Measurements from ENCODE around the gene HGF. TPM values are rescaled to one million over a fixed set of nuclear protein-coding genes. Genes with fewer than 3 reads are reported as not detected.

HGF gene
- total RNA-seq, 1 donor from 2014 or later, result 0.22 TPM

- no peaks in the 10 kb centered on the region for H3K27me3 Mint-ChIP-seq (ENCODE audit: insufficient read depth, low read depth)
- H3K27ac Mint-ChIP-seq, result no peak overlapping the region
- no peak overlapping the region for H3K27ac ChIP-seq
- no peak overlapping the region for H3K4me2 ChIP-seq
- H3K4me3 Mint-ChIP-seq, result no peak overlapping the region
- H4K20me1 ChIP-seq (ENCODE audit: low read depth), result no peaks in the 10 kb centered on the region
- no peaks in the 10 kb centered on the region for H3K79me2 ChIP-seq (ENCODE audit: low read depth)
- peaks cover 10% of the 10 kb centered on the region for H3K4me1 Mint-ChIP-seq
- H3K9ac ChIP-seq, result no peak overlapping the region
- H3F3A ChIP-seq (ENCODE audit: low read depth), result no peaks in the 10 kb centered on the region
- TF ChIP-seq EZH2 (IDR thresholded peaks at IDR 0.05) (no peak), CTCF (IDR thresholded peaks at IDR 0.05) (no peak), EZH2phosphoT487 (IDR thresholded peaks at IDR 0.05) (no peak)
- H2AFZ ChIP-seq (replicated peaks), result no peak overlapping the region
- no peaks in the 10 kb centered on the region for H3K27me3 ChIP-seq
- H3K4me1 ChIP-seq, result no peaks in the 10 kb centered on the region
- H3K9me3 ChIP-seq (ENCODE audit: low read depth), result no peaks in the 10 kb centered on the region
- no peaks in the 10 kb centered on the region for H3K9me3 Mint-ChIP-seq
- no peak overlapping the region for H3K4me3 ChIP-seq
- no peaks in the 10 kb centered on the region for H3K36me3 ChIP-seq
- H3K36me3 Mint-ChIP-seq, result no peaks in the 10 kb centered on the region
- DNase-seq (ENCODE audit: low spot score), result no peak
Measured at GRCh38 chr7:81705206-81705605, 64.6 kb downstream of the HGF start.

- H3K4me3 Mint-ChIP-seq, result no peak overlapping the region
- no peak overlapping the region for H3K27ac ChIP-seq
- no peaks in the 10 kb centered on the region for H3K36me3 ChIP-seq
- DNase-seq (ENCODE audit: low spot score), result no peak
- H3K9me3 ChIP-seq (ENCODE audit: low read depth), result no peaks in the 10 kb centered on the region
- H3K4me2 ChIP-seq, result no peak overlapping the region
- no peaks in the 10 kb centered on the region for H3K36me3 Mint-ChIP-seq
- TF ChIP-seq EZH2 (IDR thresholded peaks at IDR 0.05), result no peak
- no peak for TF ChIP-seq EZH2phosphoT487 (IDR thresholded peaks at IDR 0.05)
- no peak for TF ChIP-seq CTCF (IDR thresholded peaks at IDR 0.05)
- H3F3A ChIP-seq (ENCODE audit: low read depth), result no peaks in the 10 kb centered on the region
- no peaks in the 10 kb centered on the region for H3K27me3 ChIP-seq
- no peak overlapping the region for H3K4me3 ChIP-seq
- no peaks in the 10 kb centered on the region for H3K9me3 Mint-ChIP-seq
- no peak overlapping the region for H3K27ac Mint-ChIP-seq
- no peaks in the 10 kb centered on the region for H4K20me1 ChIP-seq (ENCODE audit: low read depth)
- peak overlapping the region; percentile 46 for H2AFZ ChIP-seq (replicated peaks)
- no peak overlapping the region for H3K9ac ChIP-seq
- no peaks in the 10 kb centered on the region for H3K79me2 ChIP-seq (ENCODE audit: low read depth)
- H3K27me3 Mint-ChIP-seq (ENCODE audit: insufficient read depth, low read depth), result no peaks in the 10 kb centered on the region
- no peaks in the 10 kb centered on the region for H3K4me1 ChIP-seq
- peaks cover 10% of the 10 kb centered on the region for H3K4me1 Mint-ChIP-seq
Measured at GRCh38 chr7:81704595-81704994, 65.3 kb downstream of the HGF start.

- Mint-ChIP-seq H3K36me3 (no peaks in the 10 kb centered on the region), H3K27ac (no peak overlapping the region), H3K9me3 (no peaks in the 10 kb centered on the region), H3K4me1 (no peaks in the 10 kb centered on the region), H3K4me3 (no peak overlapping the region), H3K27me3 (ENCODE audit: insufficient read depth, low read depth) (no peaks in the 10 kb centered on the region)
- no peaks in the 10 kb centered on the region for H3K27me3 ChIP-seq
- no peak for DNase-seq (ENCODE audit: low spot score)
- H2AFZ ChIP-seq (replicated peaks), result no peak overlapping the region
- H3K9ac ChIP-seq, result no peak overlapping the region
- no peaks in the 10 kb centered on the region for H3F3A ChIP-seq (ENCODE audit: low read depth)
- no peaks in the 10 kb centered on the region for H4K20me1 ChIP-seq (ENCODE audit: low read depth)
- H3K36me3 ChIP-seq, result no peaks in the 10 kb centered on the region
- TF ChIP-seq EZH2phosphoT487 (IDR thresholded peaks at IDR 0.05), result no peak
- TF ChIP-seq EZH2 (IDR thresholded peaks at IDR 0.05), result no peak
- TF ChIP-seq CTCF (IDR thresholded peaks at IDR 0.05), result no peak
- H3K79me2 ChIP-seq (ENCODE audit: low read depth), result no peaks in the 10 kb centered on the region
- H3K4me1 ChIP-seq, result peaks cover 6% of the 10 kb centered on the region
- H3K4me3 ChIP-seq, result no peak overlapping the region
- no peak overlapping the region for H3K4me2 ChIP-seq
- no peak overlapping the region for H3K27ac ChIP-seq
- H3K9me3 ChIP-seq (ENCODE audit: low read depth), result no peaks in the 10 kb centered on the region
Measured at GRCh38 chr7:81698965-81699364, 70.9 kb downstream of the HGF start.

Measured in neural progenitor cell (in vitro differentiated cells).